Measurements from ENCODE around the gene RTP2. TPM values are rescaled to one million over a fixed set of nuclear protein-coding genes. Genes with fewer than 3 reads are reported as not detected.

The RTP2 gene
- total RNA-seq, 4 donors from 2014 or later = not detected

DNA sequence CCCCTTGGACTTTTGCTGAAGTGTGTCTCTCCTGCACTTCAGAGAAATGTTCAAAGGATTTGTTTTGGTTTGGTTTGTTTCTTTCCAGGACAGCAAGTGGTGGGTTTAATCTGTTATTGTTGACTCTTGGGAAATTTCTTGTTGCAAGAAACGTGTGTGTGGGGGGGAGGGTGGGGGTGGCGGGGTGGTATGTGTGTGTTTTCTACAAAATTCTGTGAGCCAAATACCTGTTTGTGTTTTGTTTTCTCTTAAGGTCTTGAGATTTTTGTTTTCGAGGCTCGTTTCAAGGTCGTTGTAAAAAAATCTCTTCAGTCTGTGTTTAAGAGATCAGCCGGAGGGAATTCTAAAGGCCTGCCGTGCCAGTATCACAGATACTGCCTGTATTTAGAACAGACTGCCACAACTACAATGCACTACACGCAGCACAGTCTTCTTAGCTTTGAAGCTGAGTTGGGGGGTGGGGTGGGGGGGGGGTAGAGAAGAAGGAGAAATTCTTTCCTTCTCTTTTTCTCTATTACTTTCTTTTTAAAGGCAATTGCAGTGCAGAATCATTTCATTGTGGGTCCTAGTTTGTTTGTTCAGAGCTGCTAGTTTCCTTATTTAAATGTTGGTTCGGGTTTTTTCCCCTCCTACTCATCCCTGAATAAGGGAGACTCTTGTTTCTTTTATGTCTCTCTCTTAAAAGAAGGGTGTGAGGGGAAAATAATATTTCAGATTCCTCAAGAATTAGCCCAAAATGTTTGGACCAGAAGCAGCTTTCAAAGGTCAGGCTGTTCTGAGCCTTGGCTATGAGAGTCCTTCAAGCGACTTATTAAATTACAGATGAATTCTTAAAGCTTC lies 44.3 kb upstream of the RTP2 start:
- Histone ChIP-seq H3K36me3 (no peaks in the 10 kb centered on the region), H3K4me3 (replicated peaks in 1 of 3) (peak overlapping the region in 2 of 3 donors; percentile 55 to 72), H3K27me3 (no peaks in the 10 kb centered on the region), H3K27ac (peak overlapping the region; percentile 97 to 100 (median 100)), H3K9me3 (no peaks in the 10 kb centered on the region), H3K4me1 (peaks cover 31 to 44% of the 10 kb centered on the region in 2 donors)
- intact Hi-C loops (cut with DNase I) = loop anchor here (10.0 kb wide), 1 partner anchor 878 kb away; no protein-coding TSS in a partner anchor
- peak in 1 of 2 donors; percentile 46 for TF ChIP-seq POLR2A (IDR thresholded peaks at IDR 0.05)
- TF ChIP-seq, protein P1, sequence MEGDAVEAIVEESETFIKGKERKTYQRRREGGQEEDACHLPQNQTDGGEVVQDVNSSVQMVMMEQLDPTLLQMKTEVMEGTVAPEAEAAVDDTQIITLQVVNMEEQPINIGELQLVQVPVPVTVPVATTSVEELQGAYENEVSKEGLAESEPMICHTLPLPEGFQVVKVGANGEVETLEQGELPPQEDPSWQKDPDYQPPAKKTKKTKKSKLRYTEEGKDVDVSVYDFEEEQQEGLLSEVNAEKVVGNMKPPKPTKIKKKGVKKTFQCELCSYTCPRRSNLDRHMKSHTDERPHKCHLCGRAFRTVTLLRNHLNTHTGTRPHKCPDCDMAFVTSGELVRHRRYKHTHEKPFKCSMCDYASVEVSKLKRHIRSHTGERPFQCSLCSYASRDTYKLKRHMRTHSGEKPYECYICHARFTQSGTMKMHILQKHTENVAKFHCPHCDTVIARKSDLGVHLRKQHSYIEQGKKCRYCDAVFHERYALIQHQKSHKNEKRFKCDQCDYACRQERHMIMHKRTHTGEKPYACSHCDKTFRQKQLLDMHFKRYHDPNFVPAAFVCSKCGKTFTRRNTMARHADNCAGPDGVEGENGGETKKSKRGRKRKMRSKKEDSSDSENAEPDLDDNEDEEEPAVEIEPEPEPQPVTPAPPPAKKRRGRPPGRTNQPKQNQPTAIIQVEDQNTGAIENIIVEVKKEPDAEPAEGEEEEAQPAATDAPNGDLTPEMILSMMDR (IDR thresholded peaks at IDR 0.05) = no peak
- 20 to 21% methylated on average over 10 of the region's 10 CpGs for WGBS, 2 donors
- DNase-seq = peak; percentile 49 to 50

DNA sequence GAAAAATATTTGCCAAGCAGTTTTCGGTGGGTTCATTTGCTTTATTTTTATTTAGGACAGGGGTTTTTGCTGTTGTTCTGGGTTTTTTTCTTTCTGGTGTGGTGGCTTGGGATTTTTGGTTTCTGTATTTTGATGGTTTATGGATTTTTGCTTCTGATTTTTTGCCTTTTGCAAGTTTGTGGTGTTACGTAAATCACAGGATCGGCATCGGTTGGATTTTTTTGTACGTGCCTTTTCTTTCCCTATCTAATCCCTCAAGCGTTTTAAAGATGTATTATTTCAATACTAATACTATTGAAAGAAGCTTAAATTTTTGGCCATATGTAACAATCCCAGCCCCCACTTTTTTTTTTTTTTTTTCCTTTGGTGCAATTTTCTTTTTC lies 43.7 kb upstream of the RTP2 start:
- no peak for DNase-seq
- no peaks in the 10 kb centered on the region for H3K9me3 ChIP-seq
- H3K4me1 ChIP-seq = peaks cover 31 to 45% of the 10 kb centered on the region in 2 donors
- intact Hi-C loops (cut with DNase I) = loop anchor here (10.0 kb wide), 1 partner anchor 879 kb away; no protein-coding TSS in a partner anchor
- 7 to 12% methylated on average over 6 of the region's 6 CpGs for WGBS, 2 donors
- H3K4me3 ChIP-seq (replicated peaks in 1 of 3) = peak overlapping the region in 2 of 3 donors; percentile 55 to 72
- peak overlapping the region; percentile 97 to 100 (median 100) for H3K27ac ChIP-seq
- H3K27me3 ChIP-seq = no peaks in the 10 kb centered on the region
- TF ChIP-seq POLR2A (IDR thresholded peaks at IDR 0.05) = no peak
- TF ChIP-seq, protein P1 (IDR thresholded peaks at IDR 0.05) = no peak
- no peaks in the 10 kb centered on the region for H3K36me3 ChIP-seq

GRCh38 chr3:187745201-187746058 lies 43.1 kb upstream of the RTP2 start, which contains the start of gene BCL6:
TSS of gene BCL6 (minus strand) at chr3:187745468. CDS start at chr3:187733693, 11,775 bp downstream.
- DNase-seq = peak; percentile 94
- Histone ChIP-seq H3K4me3 (replicated peaks in 1 of 3) (peak within 1 kb of the TSS; percentile 69 to 87 (median 72)), H3K36me3 (no peaks in the 10 kb centered on the region), H3K9me3 (no peaks in the 10 kb centered on the region), H3K4me1 (peaks cover 33 to 44% of the 10 kb centered on the region in 2 donors), H3K27ac (peak within 1 kb of the TSS; percentile 97 to 100 (median 100)), H3K27me3 (no peaks in the 10 kb centered on the region)
- TF ChIP-seq, protein P1 (IDR thresholded peaks at IDR 0.05) = peak in 1 of 6 experiments; percentile 27
- TF ChIP-seq POLR2A (IDR thresholded peaks at IDR 0.05) = peak; percentile 94 to 95
- intact Hi-C loops (cut with DNase I) = loop anchor here (10.0 kb wide), 1 partner anchor 879 kb away; no protein-coding TSS in a partner anchor
- 0 to 1% methylated on average over 28 to 35 of the region's 40 CpGs for WGBS, 2 donors

DNA sequence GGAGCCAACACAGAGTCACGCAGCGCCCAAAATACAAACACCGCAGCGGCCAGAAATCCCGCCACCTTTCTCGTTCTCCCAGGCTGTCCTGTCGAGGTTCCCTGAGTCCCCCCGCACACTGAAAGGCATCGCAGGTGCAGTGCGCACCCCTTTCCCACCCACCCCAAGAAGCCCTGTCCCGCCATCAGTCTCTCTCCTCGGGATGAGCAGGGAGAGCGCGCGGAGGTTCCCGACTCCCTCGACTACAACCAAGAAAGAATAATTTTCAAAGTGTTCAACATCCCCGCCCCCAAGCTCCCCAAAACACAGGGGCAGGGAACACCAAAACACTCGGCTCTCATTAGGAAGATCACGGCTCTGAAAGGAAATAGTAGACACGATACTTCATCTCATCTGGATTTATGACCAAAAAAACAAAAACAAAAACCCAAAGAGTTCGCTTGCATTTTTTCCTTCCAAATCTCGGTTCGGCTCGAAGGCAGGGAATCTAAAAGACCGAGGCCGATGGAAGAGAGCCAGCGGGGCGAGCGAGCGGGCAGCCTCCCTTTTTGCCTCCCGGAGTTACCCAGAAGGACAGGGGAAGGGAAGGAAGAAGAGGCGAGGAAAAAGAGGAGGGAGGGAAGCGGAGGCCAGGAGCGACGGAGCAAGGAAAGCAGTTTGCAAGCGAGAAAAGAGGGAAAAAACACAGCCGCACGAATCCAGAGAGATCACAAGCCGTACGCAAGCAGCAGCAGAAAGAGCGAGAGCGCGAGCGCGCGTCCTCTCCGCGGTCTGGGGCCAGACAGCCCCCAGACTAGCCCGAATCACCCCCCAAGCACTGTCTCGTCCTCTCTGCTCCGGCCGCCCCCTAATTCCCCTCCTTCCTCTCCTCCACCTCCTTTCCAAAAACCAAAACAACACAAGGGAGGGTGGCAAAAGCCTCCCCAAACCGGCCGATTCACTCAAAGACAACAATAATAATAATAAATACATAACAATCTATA lies 42.1 kb upstream of the RTP2 start:
- no peaks in the 10 kb centered on the region for H3K27me3 ChIP-seq
- peak overlapping the region; percentile 97 to 100 (median 100) for H3K27ac ChIP-seq
- H3K4me3 ChIP-seq (replicated peaks in 1 of 3) = peak overlapping the region; percentile 69 to 87 (median 72)
- intact Hi-C loops (cut with DNase I) = loop anchor here (5.0 to 10.0 kb wide), 2 partner anchors 880 to 1213 kb away; no protein-coding TSS in a partner anchor
- peaks cover 36 to 45% of the 10 kb centered on the region in 2 donors for H3K4me1 ChIP-seq
- TF ChIP-seq, protein P1 (IDR thresholded peaks at IDR 0.05) = no peak
- TF ChIP-seq POLR2A (IDR thresholded peaks at IDR 0.05) = peak in 1 of 2 donors; percentile 10
- no peaks in the 10 kb centered on the region for H3K36me3 ChIP-seq
- peak; percentile 71 to 75 for DNase-seq
- WGBS, 2 donors = 0% methylated on average over 55 of the region's 55 CpGs
- H3K9me3 ChIP-seq = no peaks in the 10 kb centered on the region

Data from thyroid gland (tissue), 4 donors.